A673 (cell line): ENCODE data around the gene MCM10. TPM values are rescaled to one million over a fixed set of nuclear protein-coding genes. Genes with fewer than 3 reads are reported as not detected.

Experiments
- BruUV-seq: library from RNA; stranded (reverse); fragments of 400-500 nt; replicated peaks from 2 replicates; lab custom pipeline; 2021; lab: Mats Ljungman, UMichigan
- CTCF ChIA-PET: fragments of 300-600 bp; sonication (Branson Sonifier 250); formaldehyde crosslinking; loops from one replicate; lab custom pipeline; 2022; ENCODE audit warnings: antibody characterized with exemption; lab: Charles Lee
- POLR2A ChIA-PET: fragments of 300-600 bp; sonication (Branson Sonifier 250); formaldehyde crosslinking; loops from one replicate; lab custom pipeline; 2022; ENCODE audit warnings: antibody characterized with exemption; ENCODE audit not compliant: low non-redundant PET; lab: Charles Lee
- DNase-seq: peaks from one replicate; pipeline ENCODE4 v3.0.0-alpha.2; 2015; ENCODE audit warnings: low spot score
- H3K27ac ChIP-seq: fragments of 200-600 bp; sonication (generic); 2 replicates; pipeline ENCODE4 v1.5.1; 2016; ENCODE audit warnings: mixed run types, low read depth, mild to moderate bottlenecking, mixed read lengths, antibody characterized with exemption, low read length; ENCODE audit not compliant: poor library complexity, severe bottlenecking
- H3K27me3 ChIP-seq: fragments of 200-600 bp; sonication (generic); replicated peaks from 2 replicates; pipeline ENCODE4 v1.6.1; 2017; ENCODE audit warnings: mixed run types, low read depth, mild to moderate bottlenecking, mixed read lengths, antibody characterized with exemption, low read length; ENCODE audit not compliant: insufficient read depth, poor library complexity
- H3K36me3 ChIP-seq: fragments of 200-600 bp; sonication (generic); 2 replicates; pipeline ENCODE4 v1.6.1; 2016; ENCODE audit warnings: mixed run types, mild to moderate bottlenecking, mixed read lengths, antibody characterized with exemption, low read length; ENCODE audit not compliant: insufficient read depth, poor library complexity, severe bottlenecking
- H3K4me1 ChIP-seq: fragments of 200-600 bp; sonication (generic); 2 replicates; pipeline ENCODE4 v1.6.1; 2017; ENCODE audit warnings: mixed run types, mild to moderate bottlenecking, mixed read lengths, antibody characterized with exemption, low read length; ENCODE audit not compliant: insufficient read depth, poor library complexity, severe bottlenecking
- H3K4me3 ChIP-seq: fragments of 200-600 bp; sonication (generic); 2 replicates; pipeline ENCODE4 v1.5.1; 2016; ENCODE audit warnings: low read depth, mixed run types, mild to moderate bottlenecking, mixed read lengths, low read length; ENCODE audit not compliant: poor library complexity, severe bottlenecking
- H3K9me3 ChIP-seq: fragments of 200-600 bp; sonication (generic); 2 replicates; pipeline ENCODE4 v1.6.1; 2016; ENCODE audit warnings: mixed run types, low read depth, mild to moderate bottlenecking, mixed read lengths, antibody characterized with exemption, low read length; ENCODE audit not compliant: poor library complexity, severe bottlenecking
- CTCF ChIP-seq: fragments of 300-800, 200-600 bp; sonication (generic); conservative IDR thresholded peaks from 2 replicates; pipeline ENCODE4 v1.5.1; 2017; ENCODE audit warnings: low read depth, mild to moderate bottlenecking, antibody characterized with exemption, low read length, moderate library complexity, mixed read lengths
- EZH2 ChIP-seq: fragments of 200-600 bp; sonication (generic); IDR thresholded peaks from 2 replicates; pipeline ENCODE4 v1.6.1; 2017; ENCODE audit warnings: borderline replicate concordance, low read depth, mild to moderate bottlenecking, mixed read lengths, antibody characterized with exemption, low read length; ENCODE audit not compliant: poor library complexity, severe bottlenecking
- intact Hi-C: fragments of 100-400 bp; cut with micrococcal nuclease; formaldehyde crosslinking; loops from one replicate; pipeline ENCODE4 v1.10.0; 2022; ENCODE audit not compliant: unreplicated experiment
- total RNA-seq: library from RNA; stranded (reverse); gene quantifications from 2 replicates; pipeline ENCODE4 v1.2.3, GENCODE V29; 2021

Gene MCM10
- total RNA-seq, 1 experiment from 2014 or later = 97.5 TPM

GRCh38 chr10:13187135-13187534 is 25.8 kb downstream of the MCM10 start:
- intact Hi-C loops = no loop called here
- Histone ChIP-seq H3K9me3 (no peaks in the 10 kb centered on the region), H3K36me3 (peaks cover 88% of the 10 kb centered on the region), H3K27ac (no peak overlapping the region), H3K4me3 (no peak overlapping the region), H3K4me1 (no peaks in the 10 kb centered on the region), H3K27me3 (no peaks in the 10 kb centered on the region)
- no TSS peak for BruUV-seq
- ChIA-PET CTCF (no interaction called here), POLR2A (no interaction called here)
- DNase-seq = no peak
- TF ChIP-seq CTCF = no peak
- TF ChIP-seq EZH2 = no peak

GRCh38 chr10:13188593-13188992 is 27.2 kb downstream of the MCM10 start:
- Histone ChIP-seq H3K27ac (no peak overlapping the region), H3K36me3 (peaks cover 88% of the 10 kb centered on the region), H3K4me3 (no peak overlapping the region), H3K9me3 (no peaks in the 10 kb centered on the region), H3K27me3 (no peaks in the 10 kb centered on the region), H3K4me1 (no peaks in the 10 kb centered on the region)
- intact Hi-C loops = no loop called here
- TF ChIP-seq CTCF = no peak
- TF ChIP-seq EZH2 = no peak
- no peak for DNase-seq
- CTCF ChIA-PET = interaction anchor here (0.5 to 0.7 kb wide), 2 partner anchors 20 to 114 kb away, joined by 3 to 6 read pairs; no protein-coding TSS in a partner anchor
- POLR2A ChIA-PET = no interaction called here
- no TSS peak for BruUV-seq

GRCh38 chr10:13189961-13190360 is 28.6 kb downstream of the MCM10 start:
- CTCF ChIA-PET = no interaction called here
- no peak overlapping the region for H3K4me3 ChIP-seq
- no peaks in the 10 kb centered on the region for H3K27me3 ChIP-seq
- intact Hi-C loops = no loop called here
- H3K4me1 ChIP-seq = no peaks in the 10 kb centered on the region
- H3K27ac ChIP-seq = no peak overlapping the region
- POLR2A ChIA-PET = no interaction called here
- TF ChIP-seq CTCF (no peak), EZH2 (no peak)
- no TSS peak for BruUV-seq
- H3K36me3 ChIP-seq = peaks cover 82% of the 10 kb centered on the region
- no peak for DNase-seq
- no peaks in the 10 kb centered on the region for H3K9me3 ChIP-seq
